RWPE2 (cell line): Measurements from ENCODE around the gene SELENOP.

ENCODE experiments used
- ATAC-seq: fragments of 200-7000 bp; cut with Tn5 transposase; 3 replicates; pipeline ENCODE4 v1.9.1; 2021; ENCODE audit warnings: low read depth
- DNase-seq: peaks from one replicate; pipeline ENCODE4 v3.0.0-alpha.2; 2020; ENCODE audit warnings: low spot score
- H3K27ac ChIP-seq: fragments of 450-650 bp; 2 replicates; pipeline ENCODE4 v1.5.1; 2017; ENCODE audit warnings: mild to moderate bottlenecking; ENCODE audit not compliant: poor library complexity, severe bottlenecking
- H3K27me3 ChIP-seq: fragments of 250-450 bp; sonication (Bioruptor Pico); 2 replicates; pipeline ENCODE4 v1.5.1; 2021; ENCODE audit warnings: mild to moderate bottlenecking, moderate library complexity; ENCODE audit not compliant: insufficient read depth, poor library complexity, severe bottlenecking
- H3K36me3 ChIP-seq: fragments of 250-450 bp; sonication (Bioruptor Pico); 2 replicates; pipeline ENCODE4 v1.5.1; 2020; ENCODE audit warnings: low read depth, mild to moderate bottlenecking, moderate library complexity
- H3K4me1 ChIP-seq: fragments of 250-450 bp; sonication (Bioruptor Pico); 2 replicates; pipeline ENCODE4 v1.5.1; 2021; ENCODE audit warnings: mild to moderate bottlenecking, moderate library complexity; ENCODE audit not compliant: insufficient read depth, poor library complexity, severe bottlenecking
- H3K4me3 ChIP-seq: fragments of 250-450 bp; sonication (Bioruptor Pico); 2 replicates; pipeline ENCODE4 v1.5.1; 2021; ENCODE audit warnings: mild to moderate bottlenecking, moderate library complexity; ENCODE audit not compliant: severe bottlenecking
- H3K9me3 ChIP-seq: fragments of 250-450 bp; sonication (Bioruptor Pico); 2 replicates; pipeline ENCODE4 v1.5.1; 2021; ENCODE audit warnings: mild to moderate bottlenecking, moderate library complexity; ENCODE audit not compliant: severe bottlenecking
- CTCF ChIP-seq: fragments of 450-650 bp; IDR thresholded peaks from one replicate; pipeline ENCODE4 v1.5.1; 2017; ENCODE audit warnings: mild to moderate bottlenecking, moderate library complexity; ENCODE audit not compliant: poor library complexity, severe bottlenecking

The SELENOP gene

GRCh38 chr5:42760426-42760825 lies 51.3 kb downstream of the SELENOP start:
- Histone ChIP-seq H3K36me3 (no peaks in the 10 kb centered on the region), H3K27me3 (no peaks in the 10 kb centered on the region), H3K4me3 (no peak overlapping the region), H3K27ac (no peak overlapping the region), H3K9me3 (peaks cover 4% of the 10 kb centered on the region), H3K4me1 (peaks cover 6% of the 10 kb centered on the region)
- ATAC-seq, result no peak
- TF ChIP-seq CTCF, result no peak
- DNase-seq, result no peak

GRCh38 chr5:42759456-42759855 lies 52.2 kb downstream of the SELENOP start:
- H3K4me1 ChIP-seq, result peaks cover 6% of the 10 kb centered on the region
- H3K27me3 ChIP-seq, result no peaks in the 10 kb centered on the region
- H3K4me3 ChIP-seq, result no peak overlapping the region
- peak; percentile 99 for ATAC-seq
- no peaks in the 10 kb centered on the region for H3K36me3 ChIP-seq
- no peak overlapping the region for H3K27ac ChIP-seq
- H3K9me3 ChIP-seq, result peaks cover 1% of the 10 kb centered on the region
- no peak for DNase-seq
- no peak for TF ChIP-seq CTCF

GRCh38 chr5:42756606-42757601 lies 54.8 kb downstream of the SELENOP start, which contains the start of gene CCDC152:
TSS of gene CCDC152 (plus strand) at chr5:42756818. CDS start at chr5:42759122, 2,304 bp downstream.
- no peak within 1 kb of the TSS for H3K4me3 ChIP-seq

GRCh38 chr5:42753099-42753498 lies 58.6 kb downstream of the SELENOP start:
- Histone ChIP-seq H3K36me3 (no peaks in the 10 kb centered on the region), H3K4me1 (no peaks in the 10 kb centered on the region), H3K4me3 (no peak overlapping the region), H3K27me3 (no peaks in the 10 kb centered on the region), H3K27ac (no peak overlapping the region), H3K9me3 (no peaks in the 10 kb centered on the region)
- ATAC-seq, result no peak
- no peak for DNase-seq
- no peak for TF ChIP-seq CTCF

More at GRCh38 chr5:42756606-42757601, 54.8 kb downstream of the SELENOP start, which contains the start of gene CCDC152:
- no peaks in the 10 kb centered on the region for H3K9me3 ChIP-seq
- peaks cover 6% of the 10 kb centered on the region for H3K4me1 ChIP-seq
- H3K27ac ChIP-seq, result no peak within 1 kb of the TSS
- no peak for ATAC-seq
- no peak for DNase-seq
- no peak for TF ChIP-seq CTCF
- no peaks in the 10 kb centered on the region for H3K36me3 ChIP-seq
- no peaks in the 10 kb centered on the region for H3K27me3 ChIP-seq
